Panc1 (cell line): ENCODE results near the gene STUB1. TPM values are rescaled to one million over a fixed set of nuclear protein-coding genes. Genes with fewer than 3 reads are reported as not detected.
A peak's percentile ranks its signal among the peaks of the same experiment; 100 is the strongest.

Source experiments
- ATAC-seq: fragments of 200-7000 bp; cut with Tn5 transposase; 2 replicates; pipeline ENCODE4 v1.9.1; 2020; ENCODE audit warnings: mild to moderate bottlenecking, moderate library complexity
- BruUV-seq: library from RNA; stranded (reverse); fragments of 400-500 nt; replicated peaks from 2 replicates; lab custom pipeline; 2021; lab: Mats Ljungman, UMichigan
- CTCF ChIA-PET: fragments of 300-600 bp; sonication (Branson Sonifier 250); formaldehyde crosslinking; loops from one replicate; lab custom pipeline; 2022; ENCODE audit warnings: antibody characterized with exemption; lab: Charles Lee
- POLR2A ChIA-PET: fragments of 300-600 bp; sonication (Branson Sonifier 250); formaldehyde crosslinking; loops from one replicate; lab custom pipeline; 2022; ENCODE audit warnings: antibody characterized with exemption; lab: Charles Lee
- DNase-seq: peaks from one replicate; pipeline ENCODE4 v3.0.0-alpha.2; 2010; ENCODE audit warnings: low read depth, low spot score
- H3K27ac ChIP-seq: 2 replicates; pipeline ENCODE4 v1.5.1; 2011; ENCODE audit warnings: mild to moderate bottlenecking, low read length, inconsistent platforms
- H3K27me3 ChIP-seq: fragments of 200-500 bp; sonication (Bioruptor generic); 2 replicates; pipeline ENCODE4 v1.6.0; 2014; ENCODE audit warnings: low read length, inconsistent platforms; ENCODE audit not compliant: control insufficient read depth, insufficient read depth
- H3K36me3 ChIP-seq: fragments of 200-500 bp; sonication (Bioruptor generic); 2 replicates; pipeline ENCODE4 v1.5.1; 2014; ENCODE audit warnings: inconsistent platforms, mild to moderate bottlenecking, low read length, moderate library complexity; ENCODE audit not compliant: control insufficient read depth, insufficient read depth
- H3K4me1 ChIP-seq: 2 replicates; pipeline ENCODE4 v1.5.1; 2011; ENCODE audit warnings: inconsistent platforms, mild to moderate bottlenecking, low read length, moderate library complexity; ENCODE audit not compliant: control insufficient read depth, insufficient read depth
- H3K4me3 ChIP-seq, 2 experiments: 2 replicates each; pipeline ENCODE4 v1.5.1; 2011 to 2012; ENCODE audit warnings: low read depth in 2 of 2, low read length in 2 of 2, mild to moderate bottlenecking in 2 of 2, inconsistent platforms in 1 of 2, moderate library complexity in 1 of 2
- H3K9me3 ChIP-seq: fragments of 200-500 bp; sonication (Bioruptor generic); 2 replicates; pipeline ENCODE4 v1.5.1; 2014; ENCODE audit warnings: low read depth, mild to moderate bottlenecking, inconsistent platforms, low read length, moderate library complexity; ENCODE audit not compliant: control insufficient read depth, insufficient read depth
- CTCF ChIP-seq: fragments of 450-650 bp; IDR thresholded peaks from 2 replicates; pipeline ENCODE4 v1.5.1; 2017; ENCODE audit warnings: mild to moderate bottlenecking
- POLR2AphosphoS5 ChIP-seq: IDR thresholded peaks from 2 replicates; pipeline ENCODE4 v1.6.1; 2012; ENCODE audit warnings: mild to moderate bottlenecking, low read depth, low read length, moderate library complexity
- REST ChIP-seq, 2 experiments: IDR thresholded peaks; 2 replicates each; pipeline ENCODE4 v1.6.1; 2011 to 2012; ENCODE audit warnings: low read depth in 2 of 2, control low read depth in 1 of 2, low read length in 1 of 2, mild to moderate bottlenecking in 1 of 2, moderate library complexity in 1 of 2; ENCODE audit not compliant: insufficient read depth in 1 of 2
- SIN3A ChIP-seq: IDR thresholded peaks from 2 replicates; pipeline ENCODE4 v1.6.1; 2012; ENCODE audit warnings: low read depth, mild to moderate bottlenecking, low read length, moderate library complexity, borderline replicate concordance; ENCODE audit not compliant: insufficient read depth
- TCF7L2 ChIP-seq: IDR thresholded peaks from 2 replicates; pipeline ENCODE4 v1.6.1; 2011; ENCODE audit warnings: mild to moderate bottlenecking, low read depth, low read length, inconsistent platforms
- in situ Hi-C: cut with HindIII; loops from 2 replicates; pipeline ENCODE4 v1.10.0; 2016; ENCODE audit warnings: low sequenced_read_pairs, low pct_unique_long_range_greater_than_20kb
- intact Hi-C: fragments of 100-400 bp; cut with micrococcal nuclease; formaldehyde crosslinking; loops from one replicate; pipeline ENCODE4 v1.10.0; 2022; ENCODE audit not compliant: unreplicated experiment
- total RNA-seq: library from RNA; stranded (reverse); gene quantifications from one replicate; pipeline ENCODE4 v1.2.1, GENCODE V29; 2021; ENCODE audit not compliant: unreplicated experiment

STUB1 gene
- total RNA-seq, 1 experiment from 2014 or later = 217 TPM

- Histone ChIP-seq H3K27me3 (no peaks in the 10 kb centered on the region), H3K27ac (peak overlapping the region; percentile 66), H3K36me3 (no peaks in the 10 kb centered on the region), H3K9me3 (no peaks in the 10 kb centered on the region), H3K4me3 (peak overlapping the region in 1 of 2 experiments; percentile 64; a peak in 3 of 4 replicates), H3K4me1 (peaks cover 44% of the 10 kb centered on the region)
- TF ChIP-seq CTCF = no peak
- TF ChIP-seq TCF7L2 = no peak
- no peak for TF ChIP-seq SIN3A
- in situ Hi-C loops = no loop called here
- no peak for ATAC-seq
- ChIA-PET POLR2A (no interaction called here), CTCF (no interaction called here)
- no TSS peak for BruUV-seq
- intact Hi-C loops = no loop called here
- DNase-seq = no peak
These were observed 39.6 kb upstream of the STUB1 start for GRCh38 chr16:640614-641013.

- H3K4me3 ChIP-seq = peak within 1 kb of the TSS; percentile 64 to 75
- ChIA-PET CTCF (no interaction called here), POLR2A (no interaction called here)
- DNase-seq (no peak), ATAC-seq (peak; percentile 67)
- in situ Hi-C loops (no loop called here), intact Hi-C loops (no loop called here)
- peak within 1 kb of the TSS; percentile 91 for H3K27ac ChIP-seq
- H3K9me3 ChIP-seq = no peaks in the 10 kb centered on the region
- TF ChIP-seq POLR2AphosphoS5 (peak; percentile 50), SIN3A (peak; percentile 58; the same call in 1 of the 2 replicates), TCF7L2 (no peak)
- no peaks in the 10 kb centered on the region for H3K36me3 ChIP-seq
- BruUV-seq = no TSS peak
- peaks cover 53% of the 10 kb centered on the region for H3K4me1 ChIP-seq
- H3K27me3 ChIP-seq = no peaks in the 10 kb centered on the region
These were observed 38.7 kb upstream of the STUB1 start, which contains the start of gene MCRIP2 for GRCh38 chr16:641326-642188. TSS of gene MCRIP2 (plus strand) at chr16:641828. CDS start at chr16:641992, 164 bp downstream.

GRCh38 chr16:642189-643049 lies 37.8 kb upstream of the STUB1 start:
- ChIA-PET POLR2A (no interaction called here), CTCF (no interaction called here)
- Histone ChIP-seq H3K36me3 (no peaks in the 10 kb centered on the region), H3K4me3 (peak overlapping the region; percentile 64 to 75), H3K27ac (peak overlapping the region; percentile 91), H3K4me1 (peaks cover 57% of the 10 kb centered on the region), H3K9me3 (no peaks in the 10 kb centered on the region), H3K27me3 (no peaks in the 10 kb centered on the region)
- peak; percentile 49 for ATAC-seq
- DNase-seq = no peak
- TF ChIP-seq SIN3A (no peak), TCF7L2 (no peak), POLR2AphosphoS5 (no peak), REST (IDR thresholded peaks at IDR 0.05; ENCODE audit: insufficient read depth in 1 of 2, low read depth in 2 of 2, low read length in 1 of 2) (no peak), CTCF (no peak)
- no TSS peak for BruUV-seq
- in situ Hi-C loops (no loop called here), intact Hi-C loops (no loop called here)
